ENCODE measurements around the gene PLCL1.

The PLCL1 gene

DNA sequence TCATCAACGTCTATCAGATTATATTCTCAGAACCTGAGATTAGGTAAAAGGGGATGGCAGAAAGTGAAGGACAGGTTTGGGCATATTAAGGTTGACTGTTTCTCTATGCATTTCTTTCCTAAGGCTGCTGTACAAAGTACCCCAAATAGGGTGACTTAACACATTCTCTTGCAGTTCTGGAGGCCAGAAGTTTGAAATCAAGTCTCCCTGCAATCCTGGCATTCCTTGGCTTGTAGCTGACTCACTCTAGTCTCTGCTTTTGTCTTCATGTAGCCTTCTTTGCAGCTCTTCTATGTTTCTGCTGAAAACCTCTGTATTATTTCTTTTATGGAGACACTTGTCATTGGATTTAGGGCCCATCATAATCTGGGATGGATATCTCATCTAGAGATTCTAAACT is 364.3 kb downstream of the PLCL1 start:
- TF ChIP-seq, protein P1, sequence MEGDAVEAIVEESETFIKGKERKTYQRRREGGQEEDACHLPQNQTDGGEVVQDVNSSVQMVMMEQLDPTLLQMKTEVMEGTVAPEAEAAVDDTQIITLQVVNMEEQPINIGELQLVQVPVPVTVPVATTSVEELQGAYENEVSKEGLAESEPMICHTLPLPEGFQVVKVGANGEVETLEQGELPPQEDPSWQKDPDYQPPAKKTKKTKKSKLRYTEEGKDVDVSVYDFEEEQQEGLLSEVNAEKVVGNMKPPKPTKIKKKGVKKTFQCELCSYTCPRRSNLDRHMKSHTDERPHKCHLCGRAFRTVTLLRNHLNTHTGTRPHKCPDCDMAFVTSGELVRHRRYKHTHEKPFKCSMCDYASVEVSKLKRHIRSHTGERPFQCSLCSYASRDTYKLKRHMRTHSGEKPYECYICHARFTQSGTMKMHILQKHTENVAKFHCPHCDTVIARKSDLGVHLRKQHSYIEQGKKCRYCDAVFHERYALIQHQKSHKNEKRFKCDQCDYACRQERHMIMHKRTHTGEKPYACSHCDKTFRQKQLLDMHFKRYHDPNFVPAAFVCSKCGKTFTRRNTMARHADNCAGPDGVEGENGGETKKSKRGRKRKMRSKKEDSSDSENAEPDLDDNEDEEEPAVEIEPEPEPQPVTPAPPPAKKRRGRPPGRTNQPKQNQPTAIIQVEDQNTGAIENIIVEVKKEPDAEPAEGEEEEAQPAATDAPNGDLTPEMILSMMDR (IDR thresholded peaks at IDR 0.05; ENCODE audit: low read depth, low read length) = no peak
- TF ChIP-seq MYC (IDR thresholded peaks at IDR 0.05; ENCODE audit: low read depth, low read length) (no peak), POLR2A (IDR thresholded peaks at IDR 0.05; ENCODE audit: extremely low read depth, insufficient read length) (no peak)
- TF ChIP-seq, protein P2, sequence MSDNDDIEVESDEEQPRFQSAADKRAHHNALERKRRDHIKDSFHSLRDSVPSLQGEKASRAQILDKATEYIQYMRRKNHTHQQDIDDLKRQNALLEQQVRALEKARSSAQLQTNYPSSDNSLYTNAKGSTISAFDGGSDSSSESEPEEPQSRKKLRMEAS (IDR thresholded peaks at IDR 0.05; ENCODE audit: low read depth, low read length) = no peak
- DNase-seq (ENCODE audit: low read depth) = no peak
- no peak overlapping the region for H3K4me3 ChIP-seq (ENCODE audit: low read depth, low read length)

DNA sequence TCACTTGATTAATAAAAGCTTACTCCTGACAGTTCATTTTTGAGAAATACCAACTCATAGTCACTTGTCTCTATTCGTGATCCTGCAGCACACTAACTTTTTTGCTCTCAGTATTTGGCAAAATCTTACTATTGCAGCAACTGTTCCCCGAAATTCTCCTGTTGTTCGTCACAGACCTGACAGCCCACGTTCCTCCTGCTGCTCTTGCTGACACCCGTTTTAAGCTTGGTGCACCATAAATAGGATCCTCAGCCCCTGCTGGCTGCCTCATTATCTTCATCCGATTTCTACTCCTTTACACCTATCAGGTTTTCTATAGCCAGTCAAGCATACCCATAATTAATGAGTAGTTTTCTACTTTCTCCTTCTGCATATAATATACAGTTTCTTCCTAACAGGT is 368.8 kb downstream of the PLCL1 start:
- no peak for DNase-seq (ENCODE audit: low read depth)
- H3K4me3 ChIP-seq (ENCODE audit: low read depth, low read length) = no peak overlapping the region
- TF ChIP-seq, protein P1 (IDR thresholded peaks at IDR 0.05; ENCODE audit: low read depth, low read length) = no peak
- TF ChIP-seq MYC (IDR thresholded peaks at IDR 0.05; ENCODE audit: low read depth, low read length) (no peak), POLR2A (IDR thresholded peaks at IDR 0.05; ENCODE audit: extremely low read depth, insufficient read length) (no peak)
- TF ChIP-seq, protein P2 (IDR thresholded peaks at IDR 0.05; ENCODE audit: low read depth, low read length) = no peak

DNA sequence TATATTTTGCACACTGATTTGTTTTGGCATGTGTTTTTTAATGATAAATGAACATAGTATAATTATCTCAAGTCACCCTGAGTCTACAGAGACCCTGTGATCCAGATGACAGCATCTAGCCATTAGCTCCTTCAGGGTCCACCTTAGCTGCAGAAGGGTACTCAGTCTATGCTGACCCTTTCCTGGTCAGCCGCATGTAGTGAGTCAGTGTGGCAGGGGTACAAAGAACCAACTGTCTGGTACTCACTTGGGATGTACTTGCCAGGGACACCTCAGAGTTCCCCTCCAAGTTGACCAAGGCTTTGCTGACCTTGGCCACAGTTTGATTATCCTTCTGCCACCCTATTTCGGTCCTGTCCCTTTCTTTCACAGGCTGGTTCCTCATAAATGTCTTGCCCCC is 369.5 kb downstream of the PLCL1 start:
- TF ChIP-seq, protein P1 (IDR thresholded peaks at IDR 0.05; ENCODE audit: low read depth, low read length) = no peak
- TF ChIP-seq, protein P2 (IDR thresholded peaks at IDR 0.05; ENCODE audit: low read depth, low read length) = no peak
- TF ChIP-seq MYC (IDR thresholded peaks at IDR 0.05; ENCODE audit: low read depth, low read length) (no peak), POLR2A (IDR thresholded peaks at IDR 0.05; ENCODE audit: extremely low read depth, insufficient read length) (no peak)
- no peak overlapping the region for H3K4me3 ChIP-seq (ENCODE audit: low read depth, low read length)
- DNase-seq (ENCODE audit: low read depth) = no peak

DNA sequence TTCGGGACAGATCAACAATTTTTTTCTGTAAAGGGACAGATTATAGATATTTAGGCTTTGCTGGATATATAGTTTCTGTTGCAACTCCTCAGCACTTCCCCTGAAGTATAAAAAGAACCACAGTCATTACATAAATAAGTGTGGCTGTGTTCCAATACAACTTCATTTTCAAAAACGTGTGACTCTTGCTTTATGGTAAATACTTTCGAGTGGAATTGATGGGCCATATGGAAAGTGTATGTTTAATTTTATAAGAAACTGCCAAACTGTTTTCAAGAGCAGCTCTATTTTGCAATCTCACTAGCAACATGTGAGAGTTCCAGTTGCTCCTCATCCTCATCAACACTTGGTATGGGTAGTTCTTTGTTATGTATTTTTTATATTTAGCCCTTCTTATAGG is 370.9 kb downstream of the PLCL1 start:
- no peak overlapping the region for H3K4me3 ChIP-seq (ENCODE audit: low read depth, low read length)
- no peak for TF ChIP-seq POLR2A (IDR thresholded peaks at IDR 0.05; ENCODE audit: extremely low read depth, insufficient read length)
- TF ChIP-seq, protein P1 (IDR thresholded peaks at IDR 0.05; ENCODE audit: low read depth, low read length) = no peak
- no peak for TF ChIP-seq MYC (IDR thresholded peaks at IDR 0.05; ENCODE audit: low read depth, low read length)
- TF ChIP-seq, protein P2 (IDR thresholded peaks at IDR 0.05; ENCODE audit: low read depth, low read length) = no peak
- DNase-seq (ENCODE audit: low read depth) = no peak

DNA sequence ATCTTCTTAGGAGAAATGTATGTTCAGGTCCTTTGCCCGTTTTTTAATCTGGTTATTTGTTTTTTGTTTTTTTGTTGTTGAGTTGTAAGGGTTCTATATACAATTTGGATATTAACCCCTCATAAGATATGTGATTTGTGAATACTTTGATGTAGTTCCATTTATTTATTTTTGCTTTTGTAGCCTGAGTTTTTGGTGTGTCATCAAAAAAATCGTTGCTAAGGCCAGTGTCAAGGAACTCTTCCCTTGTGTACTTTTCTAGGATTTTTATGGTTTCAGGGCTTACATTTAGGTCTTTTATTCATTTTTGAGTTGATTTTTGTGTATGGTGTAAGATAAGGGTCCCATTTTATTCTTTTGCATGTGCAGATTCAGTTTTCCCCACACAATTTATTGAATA is 372.6 kb downstream of the PLCL1 start:
- no peak overlapping the region for H3K4me3 ChIP-seq (ENCODE audit: low read depth, low read length)
- no peak for TF ChIP-seq MYC (IDR thresholded peaks at IDR 0.05; ENCODE audit: low read depth, low read length)
- TF ChIP-seq, protein P2 (IDR thresholded peaks at IDR 0.05; ENCODE audit: low read depth, low read length) = no peak
- TF ChIP-seq, protein P1 (IDR thresholded peaks at IDR 0.05; ENCODE audit: low read depth, low read length) = no peak
- TF ChIP-seq POLR2A (IDR thresholded peaks at IDR 0.05; ENCODE audit: extremely low read depth, insufficient read length) = no peak
- no peak for DNase-seq (ENCODE audit: low read depth)

DNA sequence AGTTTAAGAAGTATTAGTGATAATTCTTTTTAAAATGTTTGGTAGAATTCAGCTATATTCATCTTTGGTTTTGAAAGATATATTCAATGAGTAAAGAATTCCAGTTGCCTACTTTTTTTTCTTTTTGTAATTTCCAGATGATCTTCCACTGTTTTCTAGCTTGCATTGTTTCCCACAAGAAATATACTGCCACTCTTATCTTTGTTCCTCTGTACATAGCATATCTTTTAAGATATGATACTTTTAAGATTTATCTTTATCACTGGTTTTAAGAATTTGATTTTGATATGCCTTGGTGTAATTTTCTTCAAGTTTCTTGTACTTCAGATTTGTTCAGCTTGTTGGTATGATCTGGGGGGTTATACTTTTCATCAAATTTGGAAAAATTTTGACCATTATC is 374.4 kb downstream of the PLCL1 start:
- H3K4me3 ChIP-seq (ENCODE audit: low read depth, low read length) = no peak overlapping the region
- no peak for TF ChIP-seq POLR2A (IDR thresholded peaks at IDR 0.05; ENCODE audit: extremely low read depth, insufficient read length)
- TF ChIP-seq, protein P2 (IDR thresholded peaks at IDR 0.05; ENCODE audit: low read depth, low read length) = no peak
- no peak for TF ChIP-seq MYC (IDR thresholded peaks at IDR 0.05; ENCODE audit: low read depth, low read length)
- TF ChIP-seq, protein P1 (IDR thresholded peaks at IDR 0.05; ENCODE audit: low read depth, low read length) = no peak
- DNase-seq (ENCODE audit: low read depth) = no peak
